ENCODE results near the gene SLC22A23.
"Not testable (repeated sequence)": the region's sequence is repeated elsewhere in the genome, so short reads cannot be mapped to it uniquely, and the experiment has no call there.

Gene SLC22A23

DNA sequence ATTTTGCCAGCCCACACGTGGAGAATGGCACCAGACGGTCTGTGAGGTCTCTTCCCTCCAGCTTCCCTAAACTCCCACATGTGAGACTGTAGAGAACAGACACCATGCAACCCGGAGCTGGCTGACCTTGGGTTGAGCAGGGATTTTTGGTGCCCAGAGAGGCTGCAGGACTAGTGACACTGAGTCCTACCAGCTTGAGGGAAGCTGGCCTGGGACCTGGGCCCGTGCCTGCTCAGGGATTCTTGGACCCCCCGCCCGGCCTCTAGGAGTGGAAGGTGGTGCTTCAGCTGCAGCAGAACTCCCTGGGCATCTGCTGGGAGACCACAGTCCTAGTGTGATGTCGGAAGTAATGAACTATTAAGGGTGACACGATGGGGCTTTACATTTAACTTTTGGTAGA lies 194.9 kb downstream of the SLC22A23 start:
- DNase-seq (ENCODE audit: low spot score): no peak

GRCh38 chr6:3261518-3261820 lies 195.4 kb downstream of the SLC22A23 start:
- no peak for DNase-seq (ENCODE audit: low spot score)

DNA sequence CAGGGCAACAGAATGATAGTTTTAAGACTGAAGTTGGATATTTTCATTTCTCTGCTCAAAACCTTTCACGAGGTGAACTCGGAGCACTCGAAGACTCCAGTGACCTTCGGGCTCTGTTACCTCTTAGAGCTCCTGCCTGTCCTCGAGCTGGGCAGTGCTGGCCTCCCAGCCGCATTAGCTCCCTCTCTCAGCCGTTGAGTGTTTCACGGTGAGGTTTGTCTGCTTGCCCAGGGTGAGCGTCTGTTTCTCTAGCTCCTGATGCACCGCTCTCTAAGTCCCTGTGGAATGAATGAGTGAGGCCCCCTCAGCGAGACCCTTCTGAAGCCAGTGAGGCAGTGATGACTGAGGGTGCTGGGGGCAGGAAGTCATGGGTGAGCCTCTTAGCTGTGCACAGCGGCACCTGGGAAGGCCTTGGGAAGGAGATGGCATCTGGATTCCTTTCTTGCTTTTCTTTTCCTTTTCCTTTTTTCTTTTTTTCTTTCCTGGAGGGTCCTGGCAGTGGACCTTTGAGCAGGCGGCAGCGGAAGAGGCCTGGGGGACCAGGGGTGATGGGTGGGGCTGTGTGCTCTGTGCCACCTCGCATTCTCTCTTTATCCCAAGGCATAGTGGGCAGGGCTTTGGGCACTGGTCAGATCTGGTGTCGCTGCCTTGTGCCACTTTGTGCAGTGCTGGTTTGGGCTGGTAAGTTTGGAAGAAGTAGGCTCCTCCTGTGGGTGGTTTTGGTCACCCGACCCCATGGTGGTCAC lies 195.9 kb downstream of the SLC22A23 start:
- DNase-seq (ENCODE audit: low spot score): no peak

DNA sequence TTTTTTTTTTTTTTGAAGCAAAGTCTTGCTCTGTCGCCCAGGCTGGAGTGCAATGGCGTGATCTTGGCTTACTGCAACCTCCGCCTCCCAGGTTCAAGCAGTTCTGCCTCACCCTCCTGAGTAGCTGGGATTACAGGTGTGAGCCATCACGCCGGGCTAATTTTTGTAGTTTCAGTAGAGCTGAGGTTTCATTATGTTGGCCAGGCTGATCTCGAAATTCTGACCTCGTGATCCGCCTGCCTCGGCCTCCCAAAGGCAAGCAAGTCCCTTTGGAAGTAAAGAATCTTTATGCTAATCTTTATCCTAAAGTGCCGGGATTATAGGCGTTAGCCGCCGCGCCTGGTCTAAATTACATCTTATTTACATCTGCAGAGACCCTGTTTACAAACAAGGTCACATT lies 196.6 kb downstream of the SLC22A23 start:
- DNase-seq (ENCODE audit: low spot score): no peak

DNA sequence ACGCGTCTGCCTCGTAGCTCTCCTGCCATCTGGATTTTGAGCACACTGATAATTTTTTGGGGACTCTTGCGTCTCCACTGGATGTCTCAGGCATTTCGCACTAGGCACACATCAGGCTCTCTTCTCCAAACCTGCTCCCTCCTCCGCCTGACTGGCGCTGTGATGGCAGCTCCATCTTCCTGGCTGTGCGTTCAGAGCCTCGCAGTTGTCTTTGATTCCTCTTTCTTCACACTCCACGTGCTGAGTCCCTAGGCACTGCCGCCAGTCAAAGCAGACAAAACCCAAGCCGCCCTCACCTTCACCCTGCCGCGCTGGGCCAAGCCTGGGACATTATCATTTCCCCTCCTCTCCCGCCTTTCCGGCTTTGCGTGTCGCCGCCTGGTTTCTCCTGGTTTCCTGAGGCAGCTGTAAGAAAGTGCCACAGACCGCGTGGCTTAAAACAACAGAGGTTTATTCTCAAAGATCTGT lies 197.3 kb downstream of the SLC22A23 start:
- no peak for DNase-seq (ENCODE audit: low spot score)

GRCh38 chr6:3258720-3259490 lies 197.9 kb downstream of the SLC22A23 start, which contains the start of gene PSMG4:
Gene PSMG4, plus strand, starts transcription at chr6:3258947. Its CDS starts 76 bp downstream, at chr6:3259023.
- peak; percentile 97 for DNase-seq (ENCODE audit: low spot score)

- no peak for DNase-seq (ENCODE audit: low spot score)
These were observed 198.6 kb downstream of the SLC22A23 start for GRCh38 chr6:3258201-3258600.

DNA sequence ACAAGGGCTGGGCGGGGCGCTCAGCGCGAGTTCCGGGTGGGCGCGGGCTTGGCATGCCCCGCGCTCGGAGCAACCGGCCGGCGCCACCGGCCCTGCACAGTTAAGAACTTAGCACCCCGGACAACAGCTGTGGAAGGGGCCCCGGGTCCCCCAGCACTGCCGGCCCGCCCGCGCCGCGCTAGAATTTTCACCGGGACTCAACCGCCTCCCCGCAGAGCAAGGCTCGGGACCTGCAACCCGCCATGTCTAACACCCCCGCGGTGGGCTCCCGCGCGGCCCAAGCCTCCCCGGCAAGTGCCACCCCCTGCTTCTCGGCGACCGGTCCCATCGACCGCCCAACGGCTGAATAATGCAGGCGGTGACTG lies 203.3 kb downstream of the SLC22A23 start:
- no peak for DNase-seq (ENCODE audit: low spot score)

- no peak for DNase-seq (ENCODE audit: low spot score)
These were observed 203.8 kb downstream of the SLC22A23 start for GRCh38 chr6:3252861-3253596.

GRCh38 chr6:3252369-3252768 lies 204.5 kb downstream of the SLC22A23 start:
- DNase-seq (ENCODE audit: low spot score): no peak

GRCh38 chr6:3251462-3252314 lies 205.2 kb downstream of the SLC22A23 start:
- peak; percentile 87 for DNase-seq (ENCODE audit: low spot score)

DNA sequence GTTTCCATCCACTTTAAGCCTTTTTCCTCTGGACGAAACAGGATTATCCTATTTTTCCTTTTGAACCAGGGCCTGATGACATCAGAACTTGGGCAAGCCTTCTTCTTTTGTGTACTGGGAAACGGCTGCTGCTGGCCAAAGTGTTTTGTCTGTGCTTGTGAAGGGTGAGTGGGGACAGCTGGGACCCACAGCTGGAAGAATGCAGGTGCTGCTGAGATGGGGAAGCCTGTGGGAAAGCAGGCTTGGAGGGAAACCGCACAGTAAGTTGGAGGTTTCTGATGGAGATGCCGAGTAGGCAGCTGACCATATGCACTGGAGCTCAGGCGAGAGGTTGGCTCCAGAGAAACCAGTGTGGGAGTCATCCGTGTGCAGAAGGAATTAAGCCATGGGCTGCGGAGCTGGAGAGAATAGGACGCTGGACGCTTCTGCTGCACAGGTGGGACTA lies 206.6 kb downstream of the SLC22A23 start:
- peak; percentile 75 for DNase-seq (ENCODE audit: low spot score)

GRCh38 chr6:3249821-3250220 lies 207.0 kb downstream of the SLC22A23 start:
- DNase-seq (ENCODE audit: low spot score): no peak

- peak; percentile 80 for DNase-seq (ENCODE audit: low spot score)
These were observed 209.3 kb downstream of the SLC22A23 start for GRCh38 chr6:3247255-3248146.

DNA sequence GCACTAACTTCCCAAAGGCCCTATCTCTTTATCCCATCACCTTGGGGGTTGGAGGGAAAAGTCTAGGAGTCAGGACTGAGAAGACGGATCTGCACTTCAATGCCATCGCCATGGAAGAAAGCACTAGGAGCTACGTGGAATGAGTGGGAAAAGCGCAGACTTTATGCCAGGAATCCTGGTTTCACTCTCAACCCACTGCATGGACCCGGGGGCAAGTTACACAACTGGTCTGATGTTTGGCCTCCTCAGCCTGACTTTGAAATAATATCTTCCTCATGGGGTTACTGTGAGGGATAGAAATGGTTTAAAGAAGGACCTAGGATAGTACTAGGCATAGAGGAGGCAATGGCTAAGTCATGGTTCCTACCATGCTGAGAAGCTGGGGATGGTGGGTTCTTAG lies 211.6 kb downstream of the SLC22A23 start:
- DNase-seq (ENCODE audit: low spot score): no peak

DNA sequence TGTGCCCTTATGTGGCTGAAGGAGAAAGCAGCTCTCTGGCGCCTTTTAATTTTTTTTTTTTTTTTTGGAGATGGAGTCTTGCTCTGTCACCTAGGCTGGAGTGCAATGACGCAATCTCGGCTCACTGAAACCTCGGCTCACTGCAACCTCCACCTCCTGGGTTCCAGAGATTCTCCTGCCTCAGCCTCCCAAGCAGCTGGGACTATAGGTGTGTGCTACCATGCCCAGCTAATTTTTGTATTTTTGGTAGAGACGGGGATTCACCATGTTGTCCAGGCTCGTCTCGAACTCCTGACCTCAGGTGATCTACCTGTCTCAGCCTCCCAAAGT lies 212.1 kb downstream of the SLC22A23 start:
- not testable (repeated sequence) for DNase-seq (ENCODE audit: low spot score)

GRCh38 chr6:3244003-3244831 lies 212.6 kb downstream of the SLC22A23 start:
- no peak for DNase-seq (ENCODE audit: low spot score)

DNA sequence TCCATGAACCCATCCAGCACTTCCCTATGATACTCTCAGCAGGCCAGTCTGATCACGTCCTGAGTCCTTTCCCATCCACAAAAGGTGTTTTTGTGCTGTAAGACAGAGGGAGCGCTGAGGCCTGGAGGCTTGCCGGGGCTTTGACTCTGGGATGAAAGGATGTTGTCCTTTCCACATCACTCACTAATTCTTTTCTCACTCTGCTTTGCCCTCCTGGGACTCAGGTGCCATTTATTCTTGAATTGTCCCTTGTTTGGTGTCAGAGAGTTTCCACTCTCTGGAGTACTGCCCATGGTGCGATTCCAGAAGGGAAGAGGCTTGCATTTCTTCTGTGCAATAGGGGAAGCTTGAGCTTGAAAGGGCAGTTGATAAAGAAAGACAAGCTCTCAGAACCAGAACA lies 214.1 kb downstream of the SLC22A23 start:
- DNase-seq (ENCODE audit: low spot score): no peak

DNA sequence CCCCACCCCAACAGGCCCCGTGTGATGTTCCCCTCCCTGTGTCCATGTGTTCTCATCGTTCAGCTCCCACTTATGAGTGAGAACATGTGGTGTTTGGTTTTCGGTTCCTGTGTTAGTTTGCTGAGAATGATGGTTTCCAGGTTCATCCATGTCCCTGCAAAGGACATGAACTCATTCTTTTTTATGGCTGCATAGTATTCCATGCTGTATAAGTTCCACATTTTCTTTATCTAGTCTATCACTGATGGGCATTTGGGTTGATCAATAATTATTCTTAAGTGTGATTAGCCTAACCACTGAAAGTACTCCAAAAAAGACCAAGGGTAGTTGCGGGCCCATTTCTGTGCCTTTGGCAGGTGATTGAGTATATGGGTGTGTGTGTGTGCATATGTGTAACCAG lies 215.1 kb downstream of the SLC22A23 start:
- DNase-seq (ENCODE audit: low spot score): not testable (repeated sequence)

DNA sequence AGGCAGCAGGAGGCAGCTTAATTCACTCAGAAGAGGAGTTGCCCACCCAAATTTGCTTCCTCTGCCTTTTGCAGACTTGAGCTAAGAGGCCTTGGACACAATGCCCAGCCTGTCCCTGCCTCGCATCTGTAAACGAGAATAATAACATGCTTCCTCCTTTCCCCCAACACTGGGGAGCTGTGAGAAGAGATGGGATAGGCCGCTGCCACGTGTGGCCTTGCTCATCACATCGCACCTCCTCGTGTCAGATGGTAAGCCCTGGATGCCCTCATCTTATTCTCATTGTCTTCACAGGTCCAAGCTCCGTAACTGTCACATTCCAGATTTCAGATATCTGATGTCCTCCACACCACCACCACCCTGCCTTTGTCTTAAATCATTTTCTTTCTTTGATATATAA lies 216.3 kb downstream of the SLC22A23 start:
- no peak for DNase-seq (ENCODE audit: low spot score)
